Tibial nerve (tissue), 4 donors: Measurements from ENCODE around the gene JAKMIP1.

Experiments
- EP300 ChIP-seq, 2 donors: sonication (generic); formaldehyde crosslinking; IDR thresholded peaks; one replicate each; pipeline ENCODE4 v1.6.1; 2017; ENCODE audit warnings: antibody characterized with exemption in 2 of 2, mild to moderate bottlenecking in 1 of 2
- TF ChIP-seq, protein P1 (sequence below), 5 experiments: fragments of 200-600 bp in 3 of 5; fragments of 450-650 bp in 2 of 5; sonication (generic) in 3 of 5; IDR thresholded peaks; one replicate each; pipeline ENCODE4 v1.5.1; 2016 to 2019; ENCODE audit warnings: antibody characterized with exemption in 5 of 5, mild to moderate bottlenecking in 3 of 5, moderate library complexity in 2 of 5

DNA sequence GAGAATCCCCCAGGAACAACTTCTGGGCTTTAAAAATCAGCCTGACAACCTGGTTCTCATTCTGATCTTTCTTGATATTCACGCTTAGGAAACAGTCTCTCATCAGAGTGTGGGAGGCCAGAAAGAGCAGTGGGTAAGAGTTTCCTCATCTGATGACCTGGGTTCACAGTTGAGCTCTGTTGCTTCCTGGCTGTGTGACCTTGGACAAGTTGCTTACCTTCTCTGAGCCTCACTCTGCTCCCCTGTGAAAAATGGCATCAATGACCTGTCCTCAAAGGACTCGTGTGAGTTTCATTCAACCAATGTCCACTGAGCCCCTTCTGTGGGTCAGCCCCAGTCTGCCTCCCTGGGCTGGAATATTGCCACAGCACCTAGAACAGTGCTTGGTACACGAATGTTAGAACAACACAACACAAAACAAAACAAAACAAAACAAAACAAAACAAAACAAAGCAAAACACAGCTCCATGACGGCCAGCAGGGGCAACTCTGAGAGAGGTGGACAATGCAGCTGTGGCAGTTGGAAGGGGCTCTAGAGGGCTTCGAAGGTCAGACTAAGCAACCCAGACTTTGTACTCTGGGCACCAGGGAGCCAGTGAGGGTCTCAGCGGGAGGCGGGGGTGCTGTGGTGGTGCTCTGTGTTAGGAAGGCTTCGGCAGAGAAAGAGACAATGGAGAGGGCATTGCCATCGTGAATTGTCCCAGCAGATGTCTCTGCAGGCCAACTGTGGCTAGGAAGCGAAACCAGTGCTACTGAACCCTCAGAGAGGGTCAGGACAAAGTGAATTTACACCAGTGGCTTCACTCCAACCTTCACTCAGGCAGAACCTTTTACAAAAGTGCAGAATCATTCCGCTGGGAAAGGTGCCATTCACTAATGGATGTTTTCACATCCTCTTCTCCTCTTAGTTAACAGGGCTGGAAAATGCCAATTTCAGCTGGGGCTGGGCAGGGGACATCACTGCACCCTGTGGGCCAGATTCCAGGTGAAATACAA, 167.8 kb downstream of the JAKMIP1 start:
- TF ChIP-seq, protein P1, sequence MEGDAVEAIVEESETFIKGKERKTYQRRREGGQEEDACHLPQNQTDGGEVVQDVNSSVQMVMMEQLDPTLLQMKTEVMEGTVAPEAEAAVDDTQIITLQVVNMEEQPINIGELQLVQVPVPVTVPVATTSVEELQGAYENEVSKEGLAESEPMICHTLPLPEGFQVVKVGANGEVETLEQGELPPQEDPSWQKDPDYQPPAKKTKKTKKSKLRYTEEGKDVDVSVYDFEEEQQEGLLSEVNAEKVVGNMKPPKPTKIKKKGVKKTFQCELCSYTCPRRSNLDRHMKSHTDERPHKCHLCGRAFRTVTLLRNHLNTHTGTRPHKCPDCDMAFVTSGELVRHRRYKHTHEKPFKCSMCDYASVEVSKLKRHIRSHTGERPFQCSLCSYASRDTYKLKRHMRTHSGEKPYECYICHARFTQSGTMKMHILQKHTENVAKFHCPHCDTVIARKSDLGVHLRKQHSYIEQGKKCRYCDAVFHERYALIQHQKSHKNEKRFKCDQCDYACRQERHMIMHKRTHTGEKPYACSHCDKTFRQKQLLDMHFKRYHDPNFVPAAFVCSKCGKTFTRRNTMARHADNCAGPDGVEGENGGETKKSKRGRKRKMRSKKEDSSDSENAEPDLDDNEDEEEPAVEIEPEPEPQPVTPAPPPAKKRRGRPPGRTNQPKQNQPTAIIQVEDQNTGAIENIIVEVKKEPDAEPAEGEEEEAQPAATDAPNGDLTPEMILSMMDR (IDR thresholded peaks at IDR 0.05), result no peak
- no peak for TF ChIP-seq EP300 (IDR thresholded peaks at IDR 0.05)
